Measurements from ENCODE around the gene ALX4. TPM values are rescaled to one million over a fixed set of nuclear protein-coding genes. Genes with fewer than 3 reads are reported as not detected.
A peak's percentile ranks its signal among the peaks of the same experiment; 100 is the strongest.

Gene ALX4
- total RNA-seq, 1 donor: not detected

- DNase-seq (ENCODE audit: low read depth): no peak
- no peak for TF ChIP-seq CTCF (IDR thresholded peaks at IDR 0.05; ENCODE audit: insufficient read depth, low read depth, low read length)
- no peak overlapping the region for H3K4me3 ChIP-seq (ENCODE audit: low read depth, low read length)
Measured at GRCh38 chr11:44338698-44339529, 29.0 kb upstream of the ALX4 start.

GRCh38 chr11:44338026-44338425 lies 28.1 kb upstream of the ALX4 start:
- TF ChIP-seq CTCF (IDR thresholded peaks at IDR 0.05; ENCODE audit: insufficient read depth, low read depth, low read length): no peak

GRCh38 chr11:44335919-44336318 lies 26.0 kb upstream of the ALX4 start:
- no peak overlapping the region for H3K4me3 ChIP-seq (ENCODE audit: low read depth, low read length)
- no peak for TF ChIP-seq CTCF (IDR thresholded peaks at IDR 0.05; ENCODE audit: insufficient read depth, low read depth, low read length)
- no peak for DNase-seq (ENCODE audit: low read depth)

More at GRCh38 chr11:44338026-44338425, 28.1 kb upstream of the ALX4 start:
- DNase-seq (ENCODE audit: low read depth): no peak
- H3K4me3 ChIP-seq (ENCODE audit: low read depth, low read length): no peak overlapping the region

- no peak overlapping the region for H3K4me3 ChIP-seq (ENCODE audit: low read depth, low read length)
- no peak for TF ChIP-seq CTCF (IDR thresholded peaks at IDR 0.05; ENCODE audit: insufficient read depth, low read depth, low read length)
Measured at GRCh38 chr11:44335052-44335760, 25.3 kb upstream of the ALX4 start.

GRCh38 chr11:44334356-44335004 lies 24.5 kb upstream of the ALX4 start:
- TF ChIP-seq CTCF (IDR thresholded peaks at IDR 0.05; ENCODE audit: insufficient read depth, low read depth, low read length): no peak
- no peak for DNase-seq (ENCODE audit: low read depth)
- H3K4me3 ChIP-seq (ENCODE audit: low read depth, low read length): no peak overlapping the region

More at GRCh38 chr11:44335052-44335760, 25.3 kb upstream of the ALX4 start:
- no peak for DNase-seq (ENCODE audit: low read depth)

GRCh38 chr11:44333271-44334218 lies 23.6 kb upstream of the ALX4 start:
- no peak overlapping the region for H3K4me3 ChIP-seq (ENCODE audit: low read depth, low read length)
- DNase-seq (ENCODE audit: low read depth): peak; percentile 39
- TF ChIP-seq CTCF (IDR thresholded peaks at IDR 0.05; ENCODE audit: insufficient read depth, low read depth, low read length): no peak
